Choroid plexus epithelial cell (primary cell): ENCODE measurements around the gene SOX12.

ENCODE experiments used
- DNase-seq: peaks from one replicate; pipeline ENCODE4 v3.0.0-alpha.2; 2010; ENCODE audit warnings: low read depth
- H3K4me3 ChIP-seq: 2 replicates; pipeline ENCODE4 v1.5.1; 2011; ENCODE audit warnings: low read depth, mild to moderate bottlenecking, control low read depth, low read length, moderate library complexity
- CTCF ChIP-seq: conservative IDR thresholded peaks from 2 replicates; pipeline ENCODE4 v1.5.1; 2011; ENCODE audit warnings: low read depth, mild to moderate bottlenecking, control low read depth, inconsistent platforms, low read length, moderate library complexity

Gene SOX12

DNA sequence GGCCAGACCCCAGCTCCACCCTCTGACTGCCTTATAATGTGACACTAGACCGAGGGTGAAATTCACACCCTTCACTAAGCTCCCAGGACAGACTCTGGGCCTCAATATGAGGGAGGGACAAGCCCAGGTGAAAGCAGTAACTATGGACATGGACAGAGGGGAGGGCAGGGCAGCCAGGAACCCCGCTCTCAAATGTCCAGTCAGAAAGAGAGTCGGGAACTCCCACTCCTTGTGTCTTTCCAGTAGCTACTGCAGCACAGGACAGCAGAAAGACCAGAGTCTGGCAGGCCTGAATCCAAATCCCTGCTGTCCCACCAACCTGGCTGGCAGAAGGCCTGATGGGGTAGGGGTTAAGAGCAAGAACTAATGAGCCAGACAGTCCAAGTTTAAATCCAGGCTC lies 41.2 kb upstream of the SOX12 start:
- no peak for TF ChIP-seq CTCF
- no peak overlapping the region for H3K4me3 ChIP-seq
- no peak for DNase-seq

- no peak overlapping the region for H3K4me3 ChIP-seq
- no peak for TF ChIP-seq CTCF
- no peak for DNase-seq
Measured at GRCh38 chr20:286508-286907, 38.8 kb upstream of the SOX12 start.

- H3K4me3 ChIP-seq: peak overlapping the region; percentile 88
- DNase-seq: no peak
- no peak for TF ChIP-seq CTCF
Measured at GRCh38 chr20:288956-289692, 36.2 kb upstream of the SOX12 start.

- DNase-seq: no peak
- no peak for TF ChIP-seq CTCF
- peak overlapping the region; percentile 88 for H3K4me3 ChIP-seq
Measured at GRCh38 chr20:289693-290083, 35.7 kb upstream of the SOX12 start.

GRCh38 chr20:290084-290831 lies 35.1 kb upstream of the SOX12 start, which contains the start of gene C20orf96:
Gene C20orf96, minus strand, starts transcription at chr20:290750. Its CDS starts 140 bp downstream, at chr20:290610.
- peak; percentile 73 for TF ChIP-seq CTCF
- H3K4me3 ChIP-seq: peak within 1 kb of the TSS; percentile 88
- DNase-seq: peak; percentile 97

GRCh38 chr20:294602-295001 lies 30.8 kb upstream of the SOX12 start:
- H3K4me3 ChIP-seq: no peak overlapping the region
- DNase-seq: no peak
- TF ChIP-seq CTCF: no peak
